Effector CD8-positive, alpha-beta T cell (primary cell): ENCODE data around the gene TMEM120B.
A peak's percentile ranks its signal among the peaks of the same experiment; 100 is the strongest.

Experiments
- DNase-seq: peaks from one replicate; lab custom pipeline; 2025; lab: John Stamatoyannopoulos, UW

Gene TMEM120B

GRCh38 chr12:121792607-121793439, 80.3 kb downstream of the TMEM120B start:
- peak; percentile 52 for DNase-seq

- peak; percentile 60 for DNase-seq
These were observed 80.9 kb downstream of the TMEM120B start, which contains the start of gene RHOF for GRCh38 chr12:121793440-121793837. Gene RHOF (minus strand): TSS chr12:121793688. CDS start chr12:121793633, 55 bp downstream.

DNA sequence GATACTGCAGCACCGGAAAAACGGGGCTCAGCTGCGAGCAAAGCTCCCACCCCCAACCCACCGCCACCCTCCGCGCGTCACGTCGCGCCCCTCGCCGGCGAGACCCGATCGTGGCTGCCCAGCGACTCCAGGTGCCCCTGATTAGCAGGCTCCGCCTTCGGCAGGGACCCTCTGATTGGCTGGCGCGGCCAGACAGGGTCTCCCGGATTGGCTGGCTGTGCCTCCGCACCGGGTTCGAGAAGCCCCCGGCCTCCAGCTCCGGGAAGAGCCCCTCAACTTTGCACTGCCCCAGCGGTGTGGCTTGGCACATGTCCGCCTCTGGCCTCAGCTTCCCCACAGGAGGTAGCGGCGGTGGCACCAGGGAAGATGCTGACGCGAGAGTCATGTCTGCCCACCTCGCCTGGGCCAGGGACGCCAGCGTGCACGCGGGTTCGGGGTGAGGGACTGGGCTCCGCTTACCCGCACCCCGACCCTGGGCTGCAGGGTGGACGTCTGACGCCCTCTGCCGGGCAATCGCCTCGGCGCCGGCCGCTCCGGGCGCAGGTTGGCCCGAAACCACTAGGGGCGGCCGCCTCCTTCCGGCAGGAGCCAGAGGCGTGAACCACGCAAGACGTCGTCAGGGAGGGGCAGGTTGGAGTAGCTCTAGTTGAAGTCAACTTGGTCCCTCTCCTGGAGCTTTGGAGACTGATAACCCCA, 81.4 kb downstream of the TMEM120B start:
- DNase-seq: peak; percentile 84

DNA sequence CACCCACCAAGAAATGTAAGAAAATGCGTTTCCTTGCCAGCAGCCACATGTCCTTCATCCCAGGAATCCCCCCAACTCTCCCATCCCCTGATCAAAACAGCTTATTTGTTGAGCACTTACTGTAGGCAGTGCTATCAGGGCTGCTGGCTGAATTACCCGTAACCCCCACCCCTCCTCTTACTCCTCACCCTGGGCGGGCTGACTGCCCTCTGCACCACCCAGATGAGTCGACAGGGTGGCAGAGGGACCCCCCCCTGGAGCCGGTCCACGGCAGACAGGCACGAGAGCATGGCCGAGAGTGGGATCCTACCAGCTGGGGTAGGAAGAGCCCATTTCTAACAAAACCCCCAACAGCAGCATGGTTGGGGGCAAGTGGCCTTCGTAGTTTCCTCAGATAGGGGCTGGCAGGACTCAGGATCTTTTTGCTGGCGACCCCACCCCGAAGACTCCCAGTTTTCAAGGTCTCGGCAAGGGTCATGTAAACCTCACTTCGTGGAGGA, 82.0 kb downstream of the TMEM120B start:
- peak; percentile 63 for DNase-seq

GRCh38 chr12:121795034-121795968, 82.7 kb downstream of the TMEM120B start:
- peak; percentile 80 for DNase-seq

DNA sequence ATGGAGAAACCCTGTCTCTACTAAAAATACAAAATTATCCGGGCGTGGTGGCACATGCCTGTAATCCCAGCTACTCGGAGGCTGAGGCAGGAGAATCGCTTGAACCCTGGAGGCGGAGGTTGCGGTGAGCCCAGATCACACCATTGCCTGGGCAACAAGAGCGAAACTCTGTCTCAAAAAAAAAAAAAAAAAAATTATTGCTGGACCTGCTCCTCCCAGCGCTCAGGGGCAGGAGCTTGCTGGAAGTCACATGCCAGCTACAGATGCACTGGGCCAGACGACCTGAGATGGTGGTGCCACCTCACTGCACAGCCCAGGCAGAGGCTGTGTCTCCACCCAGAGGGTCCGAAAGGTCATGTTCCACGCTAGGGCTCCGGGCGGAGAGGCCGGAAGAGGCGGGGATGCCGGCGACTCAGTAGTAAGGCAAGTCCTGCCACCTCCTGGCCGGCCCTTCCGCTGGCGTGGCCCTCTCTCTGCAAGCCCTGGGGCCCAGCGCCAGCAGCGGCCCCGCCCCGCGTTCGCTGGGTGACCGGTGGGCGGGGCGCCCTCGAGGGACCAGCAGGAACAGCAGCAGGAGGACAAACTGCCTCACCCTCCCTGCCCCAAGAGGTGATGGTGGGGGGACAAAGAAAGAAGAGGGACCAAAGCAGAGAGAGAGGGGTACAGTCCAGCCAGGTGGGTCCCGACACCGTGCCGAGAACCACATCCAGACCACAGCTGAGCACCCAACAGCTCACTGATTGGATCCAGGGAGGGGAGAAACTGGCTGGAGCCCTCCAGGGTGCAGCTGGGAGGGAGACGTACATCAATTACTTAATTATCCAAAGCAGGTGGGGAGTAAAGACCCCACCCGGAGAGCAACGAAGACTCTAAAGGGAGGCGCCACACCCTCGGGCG, 84.6 kb downstream of the TMEM120B start:
- no peak for DNase-seq

GRCh38 chr12:121797937-121798786, 85.6 kb downstream of the TMEM120B start:
- no peak for DNase-seq

- DNase-seq: no peak
These were observed 86.2 kb downstream of the TMEM120B start for GRCh38 chr12:121798787-121799155.

DNA sequence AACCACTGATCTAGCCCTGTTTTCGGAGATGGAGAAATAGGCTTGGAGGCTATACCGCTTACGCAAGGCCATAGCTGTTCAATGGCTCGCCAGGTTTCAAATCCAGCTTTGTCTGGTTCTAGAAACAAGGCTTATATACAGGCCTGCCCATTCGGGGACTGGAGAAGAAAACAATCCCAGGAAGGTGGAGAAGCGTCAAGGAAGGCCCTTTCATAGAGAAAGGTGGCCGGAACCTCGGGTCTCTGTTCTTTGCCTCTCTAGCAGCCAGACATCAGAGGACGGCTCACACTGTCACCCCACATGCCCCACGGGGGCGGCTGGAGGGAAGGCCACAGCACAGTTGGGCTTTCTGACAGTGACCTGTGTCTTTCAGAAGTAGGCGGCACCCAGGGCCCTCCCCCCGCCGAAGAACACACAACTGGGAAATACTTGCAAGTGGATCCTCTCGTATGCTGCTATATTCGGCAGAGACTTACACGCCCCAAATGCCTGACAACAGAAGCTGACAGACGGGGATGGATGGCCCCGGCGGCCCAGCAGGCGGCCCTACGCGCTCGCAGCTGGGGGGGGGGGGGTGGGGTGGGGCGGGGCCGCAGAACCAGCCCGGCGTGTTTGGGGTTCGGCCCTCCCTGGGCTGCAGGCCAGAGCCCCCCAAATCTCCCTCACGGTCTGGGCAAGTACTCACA, 86.7 kb downstream of the TMEM120B start:
- DNase-seq: peak; percentile 35

- DNase-seq: peak; percentile 48
These were observed 87.5 kb downstream of the TMEM120B start for GRCh38 chr12:121799842-121800693.

- DNase-seq: peak; percentile 40
These were observed 88.4 kb downstream of the TMEM120B start for GRCh38 chr12:121800694-121801594.

DNA sequence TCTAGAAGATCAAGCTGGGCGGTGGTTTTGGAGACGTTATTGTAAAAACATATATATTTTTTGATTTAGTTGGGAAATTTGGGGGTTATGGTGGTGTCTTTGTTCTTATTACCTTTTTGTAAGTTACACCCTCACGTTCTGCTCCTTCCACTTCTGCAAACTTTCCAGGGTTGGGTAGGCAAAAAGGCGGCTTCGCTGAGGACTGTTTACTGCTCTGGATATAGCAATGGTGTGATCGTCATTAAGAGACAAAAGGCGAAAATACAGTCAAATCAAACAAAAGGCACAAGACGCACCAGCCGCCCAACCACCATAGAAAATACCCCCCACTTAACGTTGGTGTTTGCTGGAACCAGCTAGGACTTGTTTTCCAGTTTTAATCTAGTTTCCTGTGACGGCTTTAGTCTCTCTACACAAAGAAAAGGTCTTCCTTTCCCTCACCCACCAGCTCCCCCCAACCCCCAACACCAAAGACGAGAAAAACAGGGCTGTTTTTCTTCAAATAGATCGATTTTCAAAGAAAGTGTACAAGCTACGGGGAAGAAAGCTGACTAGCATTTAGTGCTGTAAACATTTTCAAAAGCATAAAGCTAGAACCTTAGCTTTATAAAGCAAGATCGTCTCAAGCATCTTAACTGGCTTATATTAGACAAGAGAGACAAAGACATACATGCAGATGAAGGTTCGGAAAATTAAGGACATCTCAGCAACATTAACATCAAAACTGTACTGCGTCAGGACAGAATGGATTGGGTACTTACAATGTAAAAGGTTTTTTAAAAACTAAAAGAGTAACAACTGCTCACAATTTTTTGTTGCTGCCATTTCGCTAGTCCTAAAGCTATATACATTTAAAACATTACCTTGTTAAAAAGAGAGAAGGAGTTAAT, 89.3 kb downstream of the TMEM120B start:
- peak; percentile 33 for DNase-seq

DNA sequence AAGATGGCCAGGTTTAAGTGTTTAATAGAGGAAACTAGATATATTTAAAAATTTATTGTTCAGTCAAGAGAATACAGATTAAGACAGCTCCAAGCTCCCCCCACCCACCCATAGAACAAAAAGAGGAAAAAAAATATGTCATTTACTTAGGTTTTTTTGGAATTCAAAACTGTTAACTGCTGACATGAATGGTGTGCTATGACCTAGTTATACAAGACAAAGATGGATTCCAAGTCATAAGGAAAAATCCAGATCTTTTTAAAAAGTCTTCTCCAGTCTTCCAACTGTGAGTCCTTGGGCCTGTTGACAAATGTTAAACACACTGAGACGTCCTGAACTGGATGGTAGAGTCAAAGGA, 89.9 kb downstream of the TMEM120B start:
- no peak for DNase-seq

- DNase-seq: peak; percentile 82
These were observed 90.5 kb downstream of the TMEM120B start for GRCh38 chr12:121802843-121803698.

DNA sequence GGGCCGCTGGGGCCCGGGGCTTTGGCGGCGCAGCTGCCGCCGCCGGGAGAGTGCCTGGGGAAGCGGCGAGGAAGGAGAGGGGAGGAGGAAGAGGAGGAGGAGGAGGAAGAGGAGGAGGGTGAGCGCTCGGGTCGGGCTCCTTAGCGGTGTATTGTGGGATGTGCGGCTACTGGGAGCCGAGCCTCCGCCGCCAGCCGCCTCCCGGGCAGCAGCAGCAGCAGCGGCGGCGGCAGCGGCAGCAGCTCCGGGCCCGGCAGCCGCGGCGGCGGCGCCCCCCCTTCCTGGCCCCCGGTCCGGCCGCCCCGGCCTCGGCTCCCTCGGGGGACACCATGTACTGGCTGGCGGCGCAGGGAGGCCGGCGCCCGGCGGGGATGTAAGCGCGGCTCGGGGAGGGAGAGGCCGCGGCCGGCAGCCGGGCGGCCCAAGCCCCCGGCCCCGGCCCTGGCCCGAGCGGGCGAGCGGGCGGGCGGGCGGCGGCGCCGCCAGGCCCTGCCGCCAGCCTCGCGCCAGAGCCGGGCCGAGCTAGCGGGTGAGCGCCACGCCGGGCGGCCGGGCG, 91.4 kb downstream of the TMEM120B start, which contains the start of gene SETD1B:
Gene SETD1B (plus strand): TSS at position 149 of the 556 bp plus-strand sequence. CDS start 729 bp downstream, outside the sequence.
- DNase-seq: peak; percentile 17
